ENCODE results near the gene GFER.

DNA sequence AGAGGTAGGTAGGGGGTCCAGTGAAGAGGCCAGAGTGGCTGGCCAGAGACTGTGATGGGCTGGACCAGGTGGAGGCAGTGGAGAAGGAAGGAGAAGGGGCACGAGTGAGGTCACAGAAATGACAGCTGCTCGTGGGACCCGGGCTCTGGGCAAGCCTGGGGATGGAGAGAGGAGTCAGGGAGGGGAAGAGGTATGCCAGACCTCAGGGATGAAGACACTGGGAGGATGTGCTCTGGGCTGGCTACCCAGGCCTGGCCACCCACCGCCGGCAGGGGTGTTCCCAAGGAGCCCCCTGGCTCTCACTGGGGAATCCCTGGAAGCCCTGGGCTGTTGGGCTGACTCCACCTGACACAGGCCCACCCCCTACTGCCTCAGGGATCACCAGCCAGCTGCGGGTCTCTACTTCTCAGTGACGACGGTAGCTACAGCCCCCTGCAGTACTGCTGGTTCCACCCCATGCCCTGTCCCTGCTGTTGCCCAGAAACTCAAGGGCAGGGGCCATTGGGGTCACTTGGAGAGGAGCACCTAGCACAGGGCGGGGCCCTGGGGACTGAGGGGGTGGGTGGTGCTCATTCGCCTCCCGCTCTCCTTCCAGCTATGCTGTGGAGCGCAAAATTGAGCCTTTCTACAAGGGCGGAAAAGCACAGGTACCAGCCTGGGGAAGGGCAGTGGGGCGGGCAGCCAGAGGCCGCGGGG lies 10.4 kb upstream of the GFER start:
- no peak for TF ChIP-seq EZH2 (IDR thresholded peaks at IDR 0.05; ENCODE audit: insufficient read depth, poor library complexity, severe bottlenecking)
- no peak for TF ChIP-seq EZH2phosphoT487 (IDR thresholded peaks at IDR 0.05; ENCODE audit: insufficient read depth, low read depth)
